CD4-positive, alpha-beta T cell treated with Interleukin-4 for 4 hours (primary cell): Measurements from ENCODE around the gene EPC2.
"Not testable (repeated sequence)": the region's sequence is repeated elsewhere in the genome, so short reads cannot be mapped to it uniquely, and the experiment has no call there.

ENCODE experiments used
- DNase-seq: peaks from one replicate; pipeline ENCODE4 v3.0.0-alpha.2; 2020

The EPC2 gene

GRCh38 chr2:148737742-148738141 lies 93.2 kb downstream of the EPC2 start:
- DNase-seq = no peak

GRCh38 chr2:148739454-148740105 lies 95.0 kb downstream of the EPC2 start:
- DNase-seq = no peak

GRCh38 chr2:148742373-148742772 lies 97.8 kb downstream of the EPC2 start:
- DNase-seq = no peak

GRCh38 chr2:148745151-148745851 lies 100.8 kb downstream of the EPC2 start:
- no peak for DNase-seq

- DNase-seq = no peak
These were observed 102.4 kb downstream of the EPC2 start for GRCh38 chr2:148746973-148747372.

GRCh38 chr2:148751907-148752306 lies 107.4 kb downstream of the EPC2 start:
- no peak for DNase-seq

- no peak for DNase-seq
These were observed 108.4 kb downstream of the EPC2 start for GRCh38 chr2:148752977-148753376.

- DNase-seq = no peak
These were observed 110.3 kb downstream of the EPC2 start for GRCh38 chr2:148754864-148755263.

GRCh38 chr2:148756292-148756975 lies 111.9 kb downstream of the EPC2 start:
- DNase-seq = no peak

GRCh38 chr2:148764815-148765214 lies 120.3 kb downstream of the EPC2 start:
- peak; percentile 27 for DNase-seq

GRCh38 chr2:148770047-148770446 lies 125.5 kb downstream of the EPC2 start:
- DNase-seq = no peak

GRCh38 chr2:148781544-148781943 lies 137.0 kb downstream of the EPC2 start:
- no peak for DNase-seq

- no peak for DNase-seq
These were observed 144.5 kb downstream of the EPC2 start for GRCh38 chr2:148789059-148789458.

- not testable (repeated sequence) for DNase-seq
These were observed 145.6 kb downstream of the EPC2 start for GRCh38 chr2:148790172-148790571.

GRCh38 chr2:148794558-148794957 lies 150.0 kb downstream of the EPC2 start:
- DNase-seq = no peak

- DNase-seq = no peak
These were observed 152.4 kb downstream of the EPC2 start for GRCh38 chr2:148796735-148797512.

- no peak for DNase-seq
These were observed 158.1 kb downstream of the EPC2 start for GRCh38 chr2:148802448-148803220.

- DNase-seq = no peak
These were observed 165.5 kb downstream of the EPC2 start for GRCh38 chr2:148810081-148810480.

GRCh38 chr2:148812306-148812705 lies 167.8 kb downstream of the EPC2 start:
- DNase-seq = no peak

- DNase-seq = peak; percentile 81
These were observed 169.1 kb downstream of the EPC2 start for GRCh38 chr2:148813603-148814065.

GRCh38 chr2:148814143-148814859 lies 169.8 kb downstream of the EPC2 start:
- no peak for DNase-seq
